Muscle of back (tissue), 13 donors: ENCODE data around the gene PGC. TPM values are rescaled to one million over a fixed set of nuclear protein-coding genes. Genes with fewer than 3 reads are reported as not detected.

Experiments used
- DNase-seq, 3 donors: peaks; one replicate each; pipeline versions ENCODE4 v3.0.0 to v3.0.0-alpha.2; 2013
- long read RNA-seq, 9 donors: transcript quantifications; one replicate each; lab custom pipeline, GENCODE V29; 2026
- polyA plus RNA-seq, 10 donors: library from polyadenylated mRNA; unstranded; fragments of 120-200 nt; gene quantifications; one replicate each; pipeline ENCODE4 v1.2.1, GENCODE V29; 2013; ENCODE audit not compliant: insufficient read length in 10 of 10

PGC gene
- not detected for polyA plus RNA-seq
- long read RNA-seq, donor 1 = 0 reads
- long read RNA-seq, donor 2 = 0 reads
- long read RNA-seq, donor 3 = 0 reads
- long read RNA-seq, donor 4 = 0 reads
- long read RNA-seq, donor 5 = 0 reads
- long read RNA-seq, donor 6 = 0 reads
- long read RNA-seq, donor 7 = 0 reads
- long read RNA-seq, donor 8 = 0 reads
- long read RNA-seq, donor 9 = 0 reads

DNA sequence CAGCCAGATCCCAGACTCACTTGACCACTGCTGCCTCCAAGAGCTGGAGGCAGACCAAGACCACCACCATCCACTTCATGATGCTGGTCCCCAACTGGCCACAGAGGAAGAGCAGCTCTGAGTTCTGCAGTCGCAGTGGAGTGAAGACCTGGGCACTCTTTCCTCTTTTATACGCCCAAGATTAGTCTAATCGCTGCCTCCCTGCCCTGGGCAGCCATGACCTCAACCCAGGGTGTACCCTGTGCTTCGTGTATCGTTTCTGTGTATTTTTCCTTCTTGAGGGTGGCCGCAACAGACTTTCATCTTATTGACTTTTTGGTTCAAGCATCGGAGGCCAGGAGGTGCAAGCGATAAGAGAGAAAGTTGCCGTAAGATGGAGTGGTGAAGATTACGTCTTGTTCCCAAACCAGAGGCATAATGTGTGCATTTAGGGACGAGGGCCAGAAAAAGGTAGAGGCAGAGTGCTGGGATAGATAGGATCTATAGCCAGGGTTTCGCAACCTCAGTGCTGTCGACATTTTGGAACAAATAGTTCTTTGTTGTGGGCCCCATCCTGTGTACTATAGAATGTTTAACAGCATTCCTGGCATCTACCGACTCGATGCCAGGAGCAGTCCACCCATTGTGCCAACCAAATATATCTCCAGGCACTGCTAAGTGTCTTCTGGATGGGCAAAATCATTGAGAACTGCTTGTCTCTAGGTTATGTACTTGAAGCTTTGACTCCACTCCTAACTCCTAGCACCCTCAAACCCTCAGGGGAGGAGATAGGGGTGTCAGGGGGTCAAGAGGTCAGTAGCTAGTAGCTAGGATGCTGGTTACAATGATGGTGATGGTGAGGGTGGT, at the start of gene PGC:
Gene PGC (minus strand): TSS at position 142 of the 846 bp plus-strand sequence. CDS start 63 bp downstream, at position 79.
- no peak for DNase-seq

GRCh38 chr6:41796474-41796873, 49.3 kb upstream of the PGC start:
- DNase-seq = no peak

GRCh38 chr6:41791984-41792383, 44.8 kb upstream of the PGC start:
- no peak for DNase-seq

DNA sequence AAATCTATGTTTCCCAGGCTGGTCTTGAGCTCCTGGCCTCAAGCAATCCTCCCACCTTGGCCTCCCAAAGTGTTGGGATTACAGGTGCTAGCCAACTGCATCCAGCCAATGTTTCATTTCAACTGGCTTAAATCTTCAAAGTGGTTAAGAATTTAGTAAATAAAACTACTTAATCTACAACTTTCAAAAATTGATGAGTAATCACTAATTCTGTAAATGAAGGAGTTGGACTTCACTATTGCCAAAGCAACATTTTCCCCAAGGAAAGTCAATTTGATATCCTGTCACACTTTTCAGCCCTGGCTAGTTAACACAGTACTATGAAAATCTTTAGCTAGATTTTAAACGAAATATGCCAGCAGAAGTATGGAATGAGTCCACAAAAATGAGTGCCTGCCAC, 44.1 kb upstream of the PGC start:
- DNase-seq = no peak

DNA sequence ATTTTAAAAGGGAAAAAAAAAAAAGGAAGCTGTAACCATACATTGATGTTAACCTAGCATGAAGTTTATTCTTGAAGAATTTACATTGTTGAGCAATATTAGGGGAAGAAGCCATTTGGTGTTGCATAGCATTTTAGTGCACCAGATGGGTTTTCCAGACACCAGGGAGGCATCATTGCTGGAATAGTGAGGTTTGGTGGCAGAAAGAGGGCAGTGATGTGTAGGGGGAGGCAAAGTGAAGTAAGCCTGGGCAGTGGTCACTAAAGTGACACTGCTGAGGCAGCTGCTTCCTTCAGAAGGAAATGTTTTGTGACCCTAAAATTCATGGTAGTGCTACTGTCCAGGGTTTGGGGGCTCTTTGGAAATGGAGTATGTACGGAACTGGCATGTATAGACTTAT, 42.8 kb upstream of the PGC start:
- no peak for DNase-seq

- no peak for DNase-seq
Observed at GRCh38 chr6:41789390-41789724, 42.2 kb upstream of the PGC start.

- peak; percentile 94 to 99 (median 98) for DNase-seq
Observed at GRCh38 chr6:41787219-41787917, 40.2 kb upstream of the PGC start, which contains the start of gene TOMM6. Gene TOMM6, plus strand, starts transcription at chr6:41787694. Its CDS starts 4 bp downstream, at chr6:41787698.

DNA sequence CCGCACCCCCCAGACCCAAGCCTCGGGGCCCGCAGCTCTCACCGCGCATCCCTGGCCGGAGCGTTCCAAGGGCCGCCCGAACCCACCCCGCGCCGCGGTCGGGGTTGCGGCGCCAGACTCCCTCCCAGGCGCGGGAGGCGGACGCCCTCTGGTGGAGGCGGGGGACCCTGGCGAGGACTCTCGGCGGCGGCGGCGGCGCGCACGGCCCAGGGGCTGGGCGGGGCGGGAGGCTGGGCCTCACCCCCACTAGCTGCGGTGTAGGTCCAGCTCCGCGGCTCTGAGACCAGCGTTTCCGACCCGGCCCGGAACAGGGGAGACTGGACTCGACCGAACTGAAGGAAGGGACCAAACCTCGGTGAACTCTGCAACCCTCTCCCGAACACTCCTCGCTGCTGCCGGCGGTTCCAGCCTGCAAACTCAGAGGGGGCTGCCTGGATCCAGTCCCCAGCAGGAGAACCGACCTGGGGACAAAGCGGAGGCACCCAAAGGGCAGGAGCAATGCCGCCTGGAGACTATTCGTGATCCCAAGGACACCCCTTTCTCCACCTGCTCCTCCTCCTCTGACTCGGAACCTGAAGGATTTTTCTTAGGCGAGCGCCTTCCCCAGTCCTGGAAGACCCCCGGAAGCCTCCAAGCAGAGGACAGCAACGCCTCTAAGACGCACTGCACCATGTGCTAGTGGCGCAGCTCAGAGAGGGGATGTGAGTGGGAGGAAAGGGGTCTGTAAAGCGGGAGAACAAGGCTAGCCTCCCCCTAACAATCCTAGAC, 39.4 kb upstream of the PGC start:
- DNase-seq = peak; percentile 81 to 96 (median 89)

- DNase-seq = peak in 1 of 3 donors; percentile 26
Observed at GRCh38 chr6:41785689-41786450, 38.7 kb upstream of the PGC start.

DNA sequence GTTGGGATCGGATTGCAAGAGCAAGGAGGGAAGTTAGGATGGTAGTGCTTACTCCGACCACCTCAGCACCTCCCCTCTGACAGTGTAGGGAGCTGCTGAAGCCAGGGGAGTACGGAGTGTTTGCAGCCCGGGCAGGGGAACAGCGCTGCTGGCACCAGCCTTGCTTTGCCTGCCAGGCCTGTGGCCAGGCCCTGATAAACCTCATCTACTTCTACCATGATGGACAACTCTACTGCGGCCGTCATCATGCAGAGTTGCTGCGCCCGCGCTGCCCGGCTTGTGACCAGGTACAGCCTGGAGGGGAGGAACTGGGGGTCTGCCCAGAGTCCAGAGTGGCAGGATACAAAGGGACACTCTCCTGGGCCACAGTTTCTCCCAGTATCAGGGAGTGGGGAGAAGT, 38.1 kb upstream of the PGC start:
- DNase-seq = no peak

DNA sequence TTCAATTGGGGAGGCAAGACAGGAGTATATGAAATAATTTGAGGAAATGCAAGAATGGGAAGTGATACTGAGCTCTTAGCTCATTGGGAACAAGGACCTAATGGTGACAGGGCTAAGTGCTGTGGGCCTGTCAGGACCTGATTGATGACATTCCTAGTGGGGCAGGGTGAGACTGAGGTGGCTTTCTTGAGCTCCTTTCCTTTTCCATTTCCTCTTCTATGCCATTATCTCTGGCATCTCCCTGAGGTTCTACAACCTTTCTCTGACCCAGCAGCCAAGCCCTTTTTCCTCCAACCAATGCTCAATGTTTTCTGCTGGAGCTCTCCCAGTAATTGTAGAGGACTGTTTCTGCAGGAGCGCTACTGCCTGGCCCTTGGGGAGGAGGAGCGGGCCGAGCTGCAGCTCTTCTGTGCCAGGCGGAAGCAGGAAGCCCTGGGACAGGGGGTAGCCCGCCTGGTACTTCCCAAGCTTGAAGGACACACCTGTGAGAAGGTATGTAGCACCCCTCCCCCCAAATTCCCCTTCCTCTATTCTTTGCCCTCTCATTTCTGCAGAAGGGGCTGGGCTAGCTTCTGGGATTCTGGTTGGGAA, 37.5 kb upstream of the PGC start:
- no peak for DNase-seq

- DNase-seq = no peak
Observed at GRCh38 chr6:41783106-41783780, 36.0 kb upstream of the PGC start.

DNA sequence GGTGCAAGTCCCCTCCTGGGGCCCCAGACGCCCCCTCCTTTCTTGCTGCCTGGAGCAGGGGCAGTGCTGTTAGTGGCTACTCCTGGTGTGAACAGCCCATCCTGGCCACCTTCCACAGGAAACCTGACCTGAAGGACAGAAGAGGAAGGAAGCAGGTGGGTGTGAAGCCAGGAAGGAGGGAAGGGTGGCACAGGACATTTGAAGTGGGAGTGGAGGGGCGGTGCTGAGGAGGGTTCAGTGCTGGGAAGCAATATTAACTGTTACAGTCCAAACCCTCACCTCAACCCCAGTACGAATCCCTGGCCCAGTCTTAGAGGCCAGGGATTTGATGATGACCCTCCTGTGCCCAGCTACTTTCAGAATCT, 34.2 kb upstream of the PGC start:
- DNase-seq = no peak

DNA sequence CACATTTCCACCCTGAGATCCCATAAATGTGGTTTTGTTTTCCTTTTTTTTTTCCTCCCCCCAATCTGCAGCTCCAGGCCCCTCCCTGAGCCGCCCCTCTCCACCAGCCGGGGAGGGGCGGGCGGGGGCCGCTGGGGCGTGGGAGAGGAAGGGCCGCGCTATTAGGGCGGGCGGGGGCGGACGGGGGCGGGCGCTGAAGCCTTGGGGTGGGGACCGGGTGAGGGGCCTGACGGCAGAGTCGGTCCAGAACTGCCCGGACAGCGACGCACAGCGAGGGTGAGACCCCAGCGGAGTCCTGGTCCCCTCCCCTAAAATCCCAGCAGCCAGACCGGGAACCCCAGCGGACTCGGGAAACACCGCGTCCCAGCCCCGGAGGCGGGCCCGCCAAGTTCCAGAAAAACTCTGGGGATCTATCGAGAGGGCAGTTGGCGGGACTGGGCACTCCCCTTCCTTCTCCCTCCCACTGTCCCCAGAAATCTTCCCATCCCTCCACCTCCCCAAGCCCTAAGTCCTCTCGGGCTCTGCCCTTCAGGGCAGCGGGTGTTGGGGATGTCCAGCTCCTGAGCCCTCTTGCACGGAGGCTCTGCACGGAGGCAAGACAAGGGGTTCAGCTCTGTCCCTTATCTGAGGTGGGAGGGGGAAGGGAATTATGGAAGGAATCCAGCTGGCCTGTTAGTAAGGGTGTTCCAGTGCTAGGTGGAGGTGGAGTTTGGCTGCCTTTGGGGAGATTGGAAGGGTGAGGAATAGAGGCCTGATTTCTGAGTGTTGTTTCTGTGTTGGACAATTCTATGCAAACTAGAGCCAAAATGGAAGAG, 33.6 kb upstream of the PGC start, which contains the start of gene PRICKLE4:
Gene PRICKLE4 (plus strand): TSS at position 232 of the 815 bp plus-strand sequence. CDS start 2,692 bp downstream, outside the sequence.
- DNase-seq = peak in 2 of 3 donors; percentile 51 to 70

GRCh38 chr6:41779788-41780550, 32.8 kb upstream of the PGC start, which contains the start of gene FRS3:
Gene FRS3, minus strand, starts transcription at chr6:41779900. Its CDS starts 2,913 bp downstream, at chr6:41776987.
- DNase-seq = peak; percentile 95 to 98 (median 98)

- no peak for DNase-seq
Observed at GRCh38 chr6:41779336-41779735, 32.1 kb upstream of the PGC start.

GRCh38 chr6:41778895-41779294, 31.7 kb upstream of the PGC start:
- DNase-seq = no peak
